ENCODE data around the gene MBD3.

- TF ChIP-seq MAX (IDR thresholded peaks at IDR 0.05; ENCODE audit: low read depth, low read length): no peak
- TF ChIP-seq, protein P1, sequence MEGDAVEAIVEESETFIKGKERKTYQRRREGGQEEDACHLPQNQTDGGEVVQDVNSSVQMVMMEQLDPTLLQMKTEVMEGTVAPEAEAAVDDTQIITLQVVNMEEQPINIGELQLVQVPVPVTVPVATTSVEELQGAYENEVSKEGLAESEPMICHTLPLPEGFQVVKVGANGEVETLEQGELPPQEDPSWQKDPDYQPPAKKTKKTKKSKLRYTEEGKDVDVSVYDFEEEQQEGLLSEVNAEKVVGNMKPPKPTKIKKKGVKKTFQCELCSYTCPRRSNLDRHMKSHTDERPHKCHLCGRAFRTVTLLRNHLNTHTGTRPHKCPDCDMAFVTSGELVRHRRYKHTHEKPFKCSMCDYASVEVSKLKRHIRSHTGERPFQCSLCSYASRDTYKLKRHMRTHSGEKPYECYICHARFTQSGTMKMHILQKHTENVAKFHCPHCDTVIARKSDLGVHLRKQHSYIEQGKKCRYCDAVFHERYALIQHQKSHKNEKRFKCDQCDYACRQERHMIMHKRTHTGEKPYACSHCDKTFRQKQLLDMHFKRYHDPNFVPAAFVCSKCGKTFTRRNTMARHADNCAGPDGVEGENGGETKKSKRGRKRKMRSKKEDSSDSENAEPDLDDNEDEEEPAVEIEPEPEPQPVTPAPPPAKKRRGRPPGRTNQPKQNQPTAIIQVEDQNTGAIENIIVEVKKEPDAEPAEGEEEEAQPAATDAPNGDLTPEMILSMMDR (IDR thresholded peaks at IDR 0.05; ENCODE audit: low read depth, low read length): no peak
These were observed 57.7 kb downstream of the MBD3 start for GRCh38 chr19:1534972-1535371.

Measured in NB4 (cell line).